B cell (primary cell): ENCODE measurements around the gene ASPA. TPM values are rescaled to one million over a fixed set of nuclear protein-coding genes. Genes with fewer than 3 reads are reported as not detected.
"Not testable (repeated sequence)": the region's sequence is repeated elsewhere in the genome, so short reads cannot be mapped to it uniquely, and the experiment has no call there.

Source experiments
- ATAC-seq: fragments of 200-7000 bp; cut with Tn5 transposase; one replicate; pipeline ENCODE4 v1.10.0; 2021; ENCODE audit warnings: low read depth, mild to moderate bottlenecking, moderate number of reproducible peaks, moderate library complexity
- CTCF ChIA-PET: fragments of 350-600 bp; sonication (Branson Sonifier 250); formaldehyde crosslinking; loops from one replicate; lab custom pipeline; 2021; ENCODE audit warnings: antibody characterized with exemption, inconsistent platforms; lab: Charles Lee
- POLR2A ChIA-PET: fragments of 350-600 bp; sonication (Branson Sonifier 250); formaldehyde crosslinking; loops from one replicate; lab custom pipeline; 2021; ENCODE audit warnings: antibody characterized with exemption; lab: Charles Lee
- DNase-seq: peaks from one replicate; pipeline ENCODE4 v3.0.0; 2013
- H2AFZ ChIP-seq: 2 replicates; pipeline ENCODE4 v1.6.1; 2012; ENCODE audit warnings: mild to moderate bottlenecking, low read depth, low read length; ENCODE audit not compliant: insufficient read depth, poor library complexity, severe bottlenecking
- H3K27ac ChIP-seq, 2 donors: 1 replicate in 1 of 2; 2 replicates in 1 of 2; pipeline ENCODE4 v1.5.1; 2012 to 2013; ENCODE audit warnings: low read length in 2 of 2, mild to moderate bottlenecking in 2 of 2, moderate library complexity in 1 of 2
- H3K27me3 ChIP-seq, 4 experiments: fragments of 200-600 bp in 1 of 4; sonication (generic) in 1 of 4; replicated peaks in 1 of 4; 1 replicate in 2 of 4; 2 replicates in 2 of 4; pipeline versions ENCODE4 v1.6.1 to v1.7.0; 2013 to 2016; ENCODE audit warnings: low read length in 3 of 4, mild to moderate bottlenecking in 2 of 4, mixed read lengths in 1 of 4, moderate library complexity in 1 of 4; ENCODE audit not compliant: insufficient read depth in 4 of 4, control insufficient read depth in 3 of 4; ENCODE audit errors: control extremely low read depth in 1 of 4
- H3K36me3 ChIP-seq, 2 experiments: replicated peaks in 1 of 2; 1 replicate in 1 of 2; 2 replicates in 1 of 2; pipeline versions ENCODE4 v1.6.1 to v1.7.1; 2013; ENCODE audit warnings: low read length in 1 of 2; ENCODE audit not compliant: insufficient read depth in 2 of 2, control insufficient read depth in 1 of 2; ENCODE audit errors: control extremely low read depth in 1 of 2, extremely low read depth in 1 of 2
- H3K4me1 ChIP-seq, 2 donors: fragments of 200-600 bp in 1 of 2; sonication (generic) in 1 of 2; 1 replicate in 1 of 2; 2 replicates in 1 of 2; pipeline versions ENCODE4 v1.5.1 to v1.6.1; 2013 to 2017; ENCODE audit warnings: low read length in 2 of 2; ENCODE audit not compliant: control insufficient read depth in 2 of 2, insufficient read depth in 2 of 2
- H3K4me2 ChIP-seq: replicated peaks from 2 replicates; pipeline ENCODE3; 2012; ENCODE audit warnings: mild to moderate bottlenecking, low read depth, low read length; ENCODE audit not compliant: poor library complexity, severe bottlenecking
- H3K4me3 ChIP-seq, 5 experiments: fragments of 200-600 bp in 1 of 5; sonication (generic) in 1 of 5; 1 replicate in 3 of 5; 2 replicates in 2 of 5; pipeline versions ENCODE4 v1.5.1 to v1.7.0; 2011 to 2016; ENCODE audit warnings: low read length in 4 of 5, mild to moderate bottlenecking in 4 of 5, low read depth in 2 of 5, control low read depth in 1 of 5, moderate library complexity in 1 of 5; ENCODE audit not compliant: insufficient read depth in 1 of 5; ENCODE audit errors: control extremely low read depth in 1 of 5, extremely low read depth in 1 of 5
- H3K79me2 ChIP-seq: fragments of 200-600 bp; sonication (generic); one replicate; pipeline ENCODE4 v1.6.0; 2016; ENCODE audit warnings: low read length; ENCODE audit not compliant: control insufficient read depth, insufficient read depth
- H3K9ac ChIP-seq: fragments of 200-600 bp; sonication (generic); 2 replicates; pipeline ENCODE4 v1.6.1; 2017; ENCODE audit warnings: mild to moderate bottlenecking, low read length, moderate library complexity
- H3K9me3 ChIP-seq, 3 donors: one replicate each; pipeline versions ENCODE4 v1.6.1 to v1.7.1; 2013; ENCODE audit warnings: low read length in 2 of 3; ENCODE audit not compliant: control insufficient read depth in 2 of 3, insufficient read depth in 1 of 3; ENCODE audit errors: control extremely low read depth in 1 of 3
- H4K20me1 ChIP-seq: 2 replicates; pipeline ENCODE4 v1.6.0; 2012; ENCODE audit warnings: mild to moderate bottlenecking, low read length; ENCODE audit not compliant: insufficient read depth, control insufficient read depth, poor library complexity, severe bottlenecking
- H3K27ac Mint-ChIP-seq: one replicate; pipeline ENCODE4 v1.8.0; 2021; ENCODE audit warnings: mixed read lengths
- H3K27me3 Mint-ChIP-seq: one replicate; pipeline ENCODE4 v1.8.0; 2021; ENCODE audit warnings: mixed read lengths
- H3K4me1 Mint-ChIP-seq: one replicate; pipeline ENCODE4 v1.8.0; 2021; ENCODE audit warnings: mixed read lengths
- H3K4me3 Mint-ChIP-seq: one replicate; pipeline ENCODE4 v1.8.0; 2021; ENCODE audit warnings: mixed read lengths
- H3K9me3 Mint-ChIP-seq: one replicate; pipeline ENCODE4 v1.8.0; 2022; ENCODE audit warnings: mixed read lengths; ENCODE audit not compliant: insufficient read depth
- EZH2 ChIP-seq: IDR thresholded peaks from 2 replicates; pipeline ENCODE4 v1.6.1; 2012; ENCODE audit warnings: borderline replicate concordance, low read depth, mild to moderate bottlenecking, moderate library complexity, low read length; ENCODE audit not compliant: insufficient read depth, poor library complexity, severe bottlenecking
- WGBS: methylation state at CpG from one replicate; pipeline ENCODE4 v1.1.5; 2013; ENCODE audit warnings: missing lambda C conversion rate; ENCODE audit not compliant: insufficient coverage; 5-methylcytosine and 5-hydroxymethylcytosine counted together
- intact Hi-C: fragments of 100-400 bp; cut with micrococcal nuclease; formaldehyde crosslinking; loops from one replicate; pipeline ENCODE4 v1.10.0; 2022
- polyA plus RNA-seq: library from polyadenylated mRNA; depleted of rRNA; stranded (reverse); fragments of >200 nt; gene quantifications from 2 replicates; pipeline ENCODE4 v1.2.3, GENCODE V29; 2012
- total RNA-seq, 2 donors: library from RNA; stranded (reverse); fragments of 120-200 nt in 1 of 2; gene quantifications; 1 replicate in 1 of 2; 2 replicates in 1 of 2; pipeline versions ENCODE4 v1.2.3 to v1.2.4, GENCODE V29; 2013 to 2022
- TF ChIP-seq, protein P1 (sequence below): fragments of 200-600 bp; IDR thresholded peaks from one replicate; pipeline ENCODE4 v1.8.0; 2022; ENCODE audit warnings: antibody characterized with exemption, mild to moderate bottlenecking

The ASPA gene
- total and polyA plus RNA-seq, 2 donors (not counting 1 experiment from before 2014, with no cell fraction given) = not detected

DNA sequence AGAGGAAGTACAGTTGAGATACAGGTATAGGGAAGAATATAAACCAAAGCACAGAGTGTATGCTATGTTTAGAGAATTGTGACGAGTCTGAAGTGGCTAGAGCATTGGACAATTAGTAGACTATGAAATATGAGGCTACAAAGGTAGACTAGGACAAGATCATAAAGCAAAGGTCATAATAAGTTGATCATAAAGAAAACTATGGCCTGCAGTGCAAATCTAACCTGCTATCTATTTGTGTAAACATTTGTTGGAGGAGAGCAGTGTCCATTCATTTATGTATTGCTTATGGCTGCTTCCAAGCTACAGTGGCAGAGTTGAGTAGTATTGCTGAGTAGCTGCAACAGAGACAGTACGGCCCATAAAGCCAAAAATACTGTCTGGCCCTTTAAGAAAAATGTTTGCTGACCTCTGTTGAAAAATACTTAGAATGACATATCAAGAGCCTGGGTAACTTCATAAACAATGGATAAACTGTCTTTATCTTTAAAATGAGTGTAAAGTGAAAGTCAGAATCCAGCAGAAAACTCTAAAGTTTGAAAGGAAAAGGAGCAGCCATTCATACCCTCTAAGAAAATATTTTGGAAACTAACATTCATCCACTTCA lies 27.6 kb upstream of the ASPA start:
- Mint-ChIP-seq H3K4me3 (no peak overlapping the region), H3K27me3 (peaks cover 17% of the 10 kb centered on the region), H3K4me1 (no peaks in the 10 kb centered on the region), H3K9me3 (no peaks in the 10 kb centered on the region), H3K27ac (no peak overlapping the region)
- H4K20me1 ChIP-seq = no peaks in the 10 kb centered on the region
- H3K79me2 ChIP-seq = no peaks in the 10 kb centered on the region
- H3K36me3 ChIP-seq = no peaks in the 10 kb centered on the region
- CTCF ChIA-PET = no interaction called here
- TF ChIP-seq, protein P1, sequence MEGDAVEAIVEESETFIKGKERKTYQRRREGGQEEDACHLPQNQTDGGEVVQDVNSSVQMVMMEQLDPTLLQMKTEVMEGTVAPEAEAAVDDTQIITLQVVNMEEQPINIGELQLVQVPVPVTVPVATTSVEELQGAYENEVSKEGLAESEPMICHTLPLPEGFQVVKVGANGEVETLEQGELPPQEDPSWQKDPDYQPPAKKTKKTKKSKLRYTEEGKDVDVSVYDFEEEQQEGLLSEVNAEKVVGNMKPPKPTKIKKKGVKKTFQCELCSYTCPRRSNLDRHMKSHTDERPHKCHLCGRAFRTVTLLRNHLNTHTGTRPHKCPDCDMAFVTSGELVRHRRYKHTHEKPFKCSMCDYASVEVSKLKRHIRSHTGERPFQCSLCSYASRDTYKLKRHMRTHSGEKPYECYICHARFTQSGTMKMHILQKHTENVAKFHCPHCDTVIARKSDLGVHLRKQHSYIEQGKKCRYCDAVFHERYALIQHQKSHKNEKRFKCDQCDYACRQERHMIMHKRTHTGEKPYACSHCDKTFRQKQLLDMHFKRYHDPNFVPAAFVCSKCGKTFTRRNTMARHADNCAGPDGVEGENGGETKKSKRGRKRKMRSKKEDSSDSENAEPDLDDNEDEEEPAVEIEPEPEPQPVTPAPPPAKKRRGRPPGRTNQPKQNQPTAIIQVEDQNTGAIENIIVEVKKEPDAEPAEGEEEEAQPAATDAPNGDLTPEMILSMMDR = no peak
- no peak for TF ChIP-seq EZH2
- H3K27ac ChIP-seq = no peak overlapping the region
- no peaks in the 10 kb centered on the region for H3K9me3 ChIP-seq
- H3K4me1 ChIP-seq = no peaks in the 10 kb centered on the region
- ATAC-seq = no peak
- intact Hi-C loops = no loop called here
- no peak overlapping the region for H2AFZ ChIP-seq
- H3K4me2 ChIP-seq = no peak overlapping the region
- WGBS = 100% methylated on average over 1 of the region's 2 CpGs
- DNase-seq = no peak
- no peak overlapping the region for H3K4me3 ChIP-seq
- H3K27me3 ChIP-seq = peaks cover 0 to 9% (median 2%) of the 10 kb centered on the region in 4 experiments
- no peak overlapping the region for H3K9ac ChIP-seq
- POLR2A ChIA-PET = no interaction called here

DNA sequence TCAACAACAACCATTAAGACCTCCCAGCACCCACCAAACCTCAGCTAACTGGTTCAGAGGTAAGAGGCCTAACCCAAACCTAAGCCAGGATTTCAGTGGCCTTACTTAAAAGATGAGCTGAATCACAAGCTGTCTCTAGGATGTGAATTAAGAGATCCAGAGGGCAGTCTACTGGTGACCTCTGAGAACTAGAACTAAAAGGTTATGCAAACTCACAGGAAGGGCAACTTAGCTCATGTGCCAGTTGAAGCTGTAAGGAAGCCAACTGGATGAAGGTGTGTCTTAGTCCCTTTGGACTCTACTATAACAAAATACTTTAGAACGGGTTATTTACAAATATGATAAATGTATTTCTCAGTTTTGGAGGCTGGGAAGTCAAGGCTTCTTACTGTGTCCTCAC lies 9.4 kb upstream of the ASPA start:
- H2AFZ ChIP-seq, H3K27ac ChIP-seq, H3K36me3 ChIP-seq, H3K9me3 Mint-ChIP-seq, H4K20me1 ChIP-seq, H3K27ac Mint-ChIP-seq, POLR2A ChIA-PET, CTCF ChIA-PET, H3K4me1 Mint-ChIP-seq, H3K4me3 ChIP-seq, H3K4me1 ChIP-seq, H3K4me3 Mint-ChIP-seq, H3K79me2 ChIP-seq, H3K9me3 ChIP-seq, intact Hi-C loops, DNase-seq, H3K4me2 ChIP-seq, H3K9ac ChIP-seq, H3K27me3 Mint-ChIP-seq, ATAC-seq, H3K27me3 ChIP-seq: not testable (repeated sequence)
- no CpG with 5 or more reads among the region's 1 CpG for WGBS
